Neural cell (in vitro differentiated cells): ENCODE results near the gene NOC4L. TPM values are rescaled to one million over a fixed set of nuclear protein-coding genes. Genes with fewer than 3 reads are reported as not detected.

Experiments used
- H2AFZ ChIP-seq: fragments of 200-600, 300-800 bp; sonication (generic), shearing (Covaris generic); 2 replicates; pipeline ENCODE4 v1.6.0; 2014; ENCODE audit warnings: low read depth, mild to moderate bottlenecking, antibody characterized with exemption, low read length, moderate library complexity
- H3F3A ChIP-seq: fragments of 200-600 bp; shearing (Covaris generic); 2 replicates; pipeline ENCODE4 v1.6.1; 2016; ENCODE audit warnings: mild to moderate bottlenecking, moderate library complexity, mixed read lengths, antibody characterized with exemption, low read length; ENCODE audit not compliant: insufficient read depth, poor library complexity, severe bottlenecking
- H3K27ac ChIP-seq: fragments of 200-600, 300-800 bp; sonication (generic), shearing (Covaris generic); 2 replicates; pipeline ENCODE4 v1.5.1; 2014; ENCODE audit warnings: mild to moderate bottlenecking, low read length, moderate library complexity
- H3K27me3 ChIP-seq: fragments of 300-800, 200-600 bp; sonication (generic), shearing (Covaris generic); 2 replicates; pipeline ENCODE4 v1.6.0; 2014; ENCODE audit warnings: mild to moderate bottlenecking, low read depth, low read length, moderate library complexity; ENCODE audit not compliant: insufficient read depth
- H3K36me3 ChIP-seq: fragments of 300-800, 200-600 bp; sonication (generic), shearing (Covaris generic); 2 replicates; pipeline ENCODE4 v1.5.1; 2014; ENCODE audit warnings: mild to moderate bottlenecking, antibody characterized with exemption, low read length, moderate library complexity; ENCODE audit not compliant: insufficient read depth
- H3K4me2 ChIP-seq: fragments of 300-800, 200-600 bp; sonication (generic), shearing (Covaris generic); 2 replicates; pipeline ENCODE4 v1.6.0; 2014; ENCODE audit warnings: mild to moderate bottlenecking, low read length
- H3K4me3 ChIP-seq: fragments of 300-800, 200-600 bp; sonication (generic), shearing (Covaris generic); 2 replicates; pipeline ENCODE4 v1.5.1; 2014; ENCODE audit warnings: mild to moderate bottlenecking, low read length, moderate library complexity
- H3K79me2 ChIP-seq: fragments of 200-600 bp; shearing (Covaris generic); replicated peaks from 2 replicates; pipeline ENCODE4 v1.6.0; 2014; ENCODE audit warnings: mild to moderate bottlenecking, low read length, moderate library complexity; ENCODE audit not compliant: insufficient read depth
- H3K9ac ChIP-seq: fragments of 300-800, 200-600 bp; sonication (generic), shearing (Covaris generic); 2 replicates; pipeline ENCODE4 v1.6.1; 2016; ENCODE audit warnings: mild to moderate bottlenecking, low read length, mixed read lengths
- H3K9me2 ChIP-seq: fragments of 200-600 bp; shearing (Covaris generic); 2 replicates; pipeline ENCODE4 v1.6.1; 2016; ENCODE audit warnings: mild to moderate bottlenecking, low read length, mixed read lengths; ENCODE audit not compliant: insufficient read depth
- H3K9me3 ChIP-seq: fragments of 200-600, 300-800 bp; sonication (generic), shearing (Covaris generic); 2 replicates; pipeline ENCODE4 v1.6.1; 2016; ENCODE audit warnings: mild to moderate bottlenecking, mixed run types, low read length, moderate library complexity, mixed read lengths
- H4K20me1 ChIP-seq: fragments of 200-600 bp; shearing (Covaris generic); 2 replicates; pipeline ENCODE4 v1.6.1; 2016; ENCODE audit warnings: mild to moderate bottlenecking, mixed run types; ENCODE audit not compliant: insufficient read depth
- EP300 ChIP-seq: fragments of 450-650 bp; conservative IDR thresholded peaks from 2 replicates; pipeline ENCODE4 v1.6.1; 2014; ENCODE audit warnings: antibody characterized with exemption, mild to moderate bottlenecking, moderate library complexity; ENCODE audit not compliant: poor library complexity, severe bottlenecking
- MXI1 ChIP-seq: fragments of 450-650 bp; conservative IDR thresholded peaks from 2 replicates; pipeline ENCODE4 v1.6.1; 2014; ENCODE audit warnings: antibody characterized with exemption, mild to moderate bottlenecking; ENCODE audit not compliant: poor library complexity, severe bottlenecking
- RAD21 ChIP-seq: fragments of 450-650 bp; conservative IDR thresholded peaks from 2 replicates; pipeline ENCODE4 v1.6.1; 2014; ENCODE audit warnings: antibody characterized with exemption, mild to moderate bottlenecking, moderate library complexity
- SMC3 ChIP-seq: fragments of 450-650 bp; conservative IDR thresholded peaks from 2 replicates; pipeline ENCODE4 v1.6.1; 2014; ENCODE audit warnings: antibody characterized with exemption, mild to moderate bottlenecking, moderate library complexity; ENCODE audit not compliant: poor library complexity
- TAF1 ChIP-seq: IDR thresholded peaks from 2 replicates; pipeline ENCODE4 v1.6.1; 2012; ENCODE audit warnings: low read depth
- polyA plus RNA-seq: library from polyadenylated mRNA; depleted of rRNA; stranded (reverse); fragments of >200 nt; gene quantifications from 2 replicates; pipeline ENCODE4 v1.2.3, GENCODE V29; 2014
- TF ChIP-seq, protein P1 (sequence below): fragments of 450-650 bp; IDR thresholded peaks from 2 replicates; pipeline ENCODE4 v1.5.1; 2014; ENCODE audit warnings: antibody characterized with exemption, mild to moderate bottlenecking, moderate library complexity; ENCODE audit not compliant: poor library complexity, severe bottlenecking

NOC4L gene
- polyA plus RNA-seq, 1 donor from 2014 or later = 26.9 TPM

DNA sequence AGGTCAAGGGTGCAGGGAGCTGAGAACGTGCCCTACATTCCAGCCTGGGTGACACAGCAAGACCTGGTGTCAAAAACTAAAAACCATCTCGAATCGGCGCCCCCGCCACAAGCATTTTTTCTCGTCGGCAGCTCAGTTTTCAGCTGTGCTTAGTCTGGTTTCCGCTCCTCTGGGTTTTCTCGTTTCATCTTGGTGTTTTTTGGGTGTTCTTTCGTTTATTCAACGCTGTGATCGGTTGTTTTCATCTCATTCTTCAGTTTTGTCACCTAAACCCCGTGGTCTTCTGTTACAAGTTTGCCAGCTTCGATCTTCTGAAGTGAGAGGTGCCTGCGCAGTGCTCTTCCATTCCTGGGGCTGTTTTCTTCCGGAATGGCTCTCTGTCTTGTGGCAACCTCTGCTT is 41.4 kb downstream of the NOC4L start:
- Histone ChIP-seq H3K9me3 (no peaks in the 10 kb centered on the region), H4K20me1 (no peaks in the 10 kb centered on the region), H3K4me3 (no peak overlapping the region), H3K79me2 (no peaks in the 10 kb centered on the region), H3K9ac (no peak overlapping the region), H2AFZ (no peak overlapping the region), H3K27me3 (peaks cover 13% of the 10 kb centered on the region), H3F3A (no peaks in the 10 kb centered on the region), H3K27ac (no peak overlapping the region), H3K9me2 (no peaks in the 10 kb centered on the region), H3K36me3 (no peaks in the 10 kb centered on the region), H3K4me2 (no peak overlapping the region)
- TF ChIP-seq SMC3 (no peak), RAD21 (no peak), TAF1 (no peak), MXI1 (no peak)
- TF ChIP-seq, protein P1, sequence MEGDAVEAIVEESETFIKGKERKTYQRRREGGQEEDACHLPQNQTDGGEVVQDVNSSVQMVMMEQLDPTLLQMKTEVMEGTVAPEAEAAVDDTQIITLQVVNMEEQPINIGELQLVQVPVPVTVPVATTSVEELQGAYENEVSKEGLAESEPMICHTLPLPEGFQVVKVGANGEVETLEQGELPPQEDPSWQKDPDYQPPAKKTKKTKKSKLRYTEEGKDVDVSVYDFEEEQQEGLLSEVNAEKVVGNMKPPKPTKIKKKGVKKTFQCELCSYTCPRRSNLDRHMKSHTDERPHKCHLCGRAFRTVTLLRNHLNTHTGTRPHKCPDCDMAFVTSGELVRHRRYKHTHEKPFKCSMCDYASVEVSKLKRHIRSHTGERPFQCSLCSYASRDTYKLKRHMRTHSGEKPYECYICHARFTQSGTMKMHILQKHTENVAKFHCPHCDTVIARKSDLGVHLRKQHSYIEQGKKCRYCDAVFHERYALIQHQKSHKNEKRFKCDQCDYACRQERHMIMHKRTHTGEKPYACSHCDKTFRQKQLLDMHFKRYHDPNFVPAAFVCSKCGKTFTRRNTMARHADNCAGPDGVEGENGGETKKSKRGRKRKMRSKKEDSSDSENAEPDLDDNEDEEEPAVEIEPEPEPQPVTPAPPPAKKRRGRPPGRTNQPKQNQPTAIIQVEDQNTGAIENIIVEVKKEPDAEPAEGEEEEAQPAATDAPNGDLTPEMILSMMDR = no peak

DNA sequence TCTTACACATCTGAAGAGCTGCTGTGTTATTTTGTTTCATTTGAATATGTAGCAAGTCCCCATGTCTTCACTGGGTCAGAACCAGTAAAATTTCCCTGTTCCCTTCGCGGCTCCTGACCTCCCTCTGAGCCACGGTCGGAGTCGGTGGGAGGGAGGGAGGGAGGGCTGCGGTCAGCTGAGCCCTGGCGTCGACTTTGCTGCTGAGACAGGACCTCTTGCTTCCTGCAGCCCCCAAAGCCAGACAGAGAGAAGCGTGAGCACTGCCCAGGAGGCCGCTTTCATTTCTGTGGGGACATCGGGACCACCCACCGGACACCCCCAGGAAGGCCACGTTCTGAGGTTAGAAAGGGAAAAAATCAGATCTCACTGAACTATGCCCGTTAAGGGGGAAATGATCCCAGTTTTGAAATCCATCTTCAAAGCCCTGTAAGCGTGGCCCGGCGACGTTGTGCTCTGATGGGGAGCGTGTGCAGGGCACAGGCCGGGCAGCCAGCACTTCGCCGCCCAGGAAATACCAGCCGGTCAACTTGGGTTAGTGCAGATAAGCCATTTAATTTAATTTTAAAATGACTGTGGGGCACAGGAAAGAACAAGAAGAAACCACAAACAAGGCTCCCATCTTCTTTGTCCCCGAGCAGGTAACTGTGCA is 42.1 kb downstream of the NOC4L start:
- no peaks in the 10 kb centered on the region for H3K9me3 ChIP-seq
- no peaks in the 10 kb centered on the region for H3K79me2 ChIP-seq
- no peaks in the 10 kb centered on the region for H3K9me2 ChIP-seq
- H3K4me2 ChIP-seq = no peak overlapping the region
- H3F3A ChIP-seq = no peaks in the 10 kb centered on the region
- H3K36me3 ChIP-seq = no peaks in the 10 kb centered on the region
- H3K27ac ChIP-seq = no peak overlapping the region
- peaks cover 13% of the 10 kb centered on the region for H3K27me3 ChIP-seq
- H2AFZ ChIP-seq = no peak overlapping the region
- no peaks in the 10 kb centered on the region for H4K20me1 ChIP-seq
- no peak overlapping the region for H3K4me3 ChIP-seq
- no peak overlapping the region for H3K9ac ChIP-seq
- TF ChIP-seq EP300 = no peak
- TF ChIP-seq, protein P1 = no peak

DNA sequence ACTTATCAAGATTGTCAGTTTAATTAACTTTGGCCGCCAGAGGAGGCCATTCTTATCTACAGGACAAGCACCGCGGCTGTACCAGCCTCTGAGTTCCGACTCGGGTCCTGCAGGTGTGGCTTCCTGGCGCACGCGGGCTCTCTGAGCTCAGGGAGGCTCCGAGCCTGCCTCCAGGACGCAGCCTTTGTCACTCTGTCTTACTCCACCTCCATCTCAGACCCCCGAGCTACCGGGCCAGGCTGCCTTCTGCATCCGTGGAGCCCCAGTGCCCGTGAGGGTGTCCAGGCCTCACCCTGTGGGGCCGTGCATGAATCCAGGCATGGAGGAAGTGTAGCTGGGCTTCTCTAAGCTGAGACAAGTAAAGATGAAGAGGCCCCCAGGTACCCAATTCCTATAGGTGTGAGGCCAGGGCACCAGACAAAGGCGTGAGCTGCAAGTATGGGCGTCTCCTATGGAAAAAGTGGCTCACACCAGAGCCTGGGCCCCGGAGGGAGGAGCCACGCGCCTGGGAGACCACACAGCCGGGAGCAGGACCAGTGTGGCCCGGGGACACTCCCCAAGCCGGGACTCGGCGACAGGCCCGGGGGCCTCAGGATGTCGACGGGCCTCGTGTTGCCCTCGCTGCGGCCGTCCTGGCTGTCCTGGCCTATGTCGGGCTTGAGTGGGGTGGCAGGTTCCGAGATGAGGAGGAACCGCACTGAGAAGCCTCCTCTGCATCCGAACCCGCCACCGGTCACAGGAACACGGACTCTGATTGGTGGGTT is 42.8 kb downstream of the NOC4L start:
- H3K9ac ChIP-seq = no peak overlapping the region
- no peaks in the 10 kb centered on the region for H3K9me2 ChIP-seq
- H3K36me3 ChIP-seq = no peaks in the 10 kb centered on the region
- H2AFZ ChIP-seq = no peak overlapping the region
- H3K4me2 ChIP-seq = no peak overlapping the region
- TF ChIP-seq TAF1 = no peak
- H3K4me3 ChIP-seq = no peak overlapping the region
- no peaks in the 10 kb centered on the region for H3F3A ChIP-seq
- H3K9me3 ChIP-seq = no peaks in the 10 kb centered on the region
- H3K27ac ChIP-seq = no peak overlapping the region
- no peaks in the 10 kb centered on the region for H3K79me2 ChIP-seq
- H3K27me3 ChIP-seq = peaks cover 13% of the 10 kb centered on the region
- H4K20me1 ChIP-seq = no peaks in the 10 kb centered on the region
